H1 (cell line): ENCODE results near the gene EPHA10. TPM values are rescaled to one million over a fixed set of nuclear protein-coding genes. Genes with fewer than 3 reads are reported as not detected.
A peak's percentile ranks its signal among the peaks of the same experiment; 100 is the strongest.

Experiments used
- CTCF ChIA-PET: fragments of 300-600 bp; sonication (Branson Sonifier 250); formaldehyde crosslinking; loops from one replicate; lab custom pipeline; 2021; ENCODE audit not compliant: partially characterized antibody; lab: Charles Lee
- POLR2A ChIA-PET: fragments of 300-600 bp; sonication (Branson Sonifier 250); formaldehyde crosslinking; loops from one replicate; lab custom pipeline; 2021; ENCODE audit warnings: inconsistent platforms; ENCODE audit not compliant: partially characterized antibody; lab: Charles Lee
- DNase-seq, 2 experiments: peaks; one replicate each; pipeline versions ENCODE4 v3.0.0 to v3.0.0-alpha.2; 2010 to 2022; ENCODE audit warnings: low spot score in 2 of 2, low read depth in 1 of 2, mixed read lengths in 1 of 2
- FAIRE-seq: peaks from 2 replicates; lab custom pipeline; 2011; peaks lifted over from hg19 to GRCh38; lab: Jason Lieb, UNC
- H2AFZ ChIP-seq: 2 replicates; pipeline ENCODE4 v1.8.1; 2012; ENCODE audit warnings: low read length, inconsistent platforms
- H2AK5ac ChIP-seq: 2 replicates; pipeline ENCODE4 v1.6.1; 2013; ENCODE audit warnings: low read depth, low read length
- H2BK120ac ChIP-seq: replicated peaks from 2 replicates; pipeline ENCODE3; 2013; ENCODE audit warnings: low read depth, low read length, inconsistent platforms
- H2BK12ac ChIP-seq: 2 replicates; pipeline ENCODE4 v1.6.1; 2013; ENCODE audit warnings: low read depth, low read length
- H2BK15ac ChIP-seq: 2 replicates; pipeline ENCODE4 v1.6.1; 2013; ENCODE audit warnings: low read length
- H2BK20ac ChIP-seq: 2 replicates; pipeline ENCODE4 v1.6.1; 2013; ENCODE audit warnings: low read length
- H2BK5ac ChIP-seq: 2 replicates; pipeline ENCODE4 v1.6.1; 2013; ENCODE audit warnings: low read depth, low read length
- H3K14ac ChIP-seq: 2 replicates; pipeline ENCODE4 v1.6.1; 2013; ENCODE audit warnings: inconsistent platforms; ENCODE audit not compliant: insufficient read length
- H3K18ac ChIP-seq: 2 replicates; pipeline ENCODE4 v1.6.1; 2013; ENCODE audit warnings: low read length; ENCODE audit errors: extremely low read depth
- H3K23ac ChIP-seq: 2 replicates; pipeline ENCODE4 v1.6.1; 2013; ENCODE audit warnings: inconsistent platforms; ENCODE audit not compliant: insufficient read length
- H3K23me2 ChIP-seq: 2 replicates; pipeline ENCODE4 v1.6.1; 2013; ENCODE audit warnings: low read depth, low read length
- H3K27ac ChIP-seq: 2 replicates; pipeline ENCODE4 v1.6.1; 2011; ENCODE audit warnings: low read depth, low read length, inconsistent platforms
- H3K27me3 ChIP-seq, 4 experiments: replicated peaks in 1 of 4; 1 replicate in 1 of 4; 2 replicates in 3 of 4; pipeline versions ENCODE4 v1.6.1 to v1.8.1; 2011 to 2013; ENCODE audit warnings: low read length in 3 of 4, mild to moderate bottlenecking in 3 of 4, inconsistent platforms in 2 of 4, mixed read lengths in 2 of 4, moderate library complexity in 1 of 4; ENCODE audit not compliant: control insufficient read depth in 3 of 4, insufficient read depth in 3 of 4; ENCODE audit errors: extremely low read depth in 1 of 4
- H3K36me3 ChIP-seq, 4 experiments: 2 replicates each; pipeline versions ENCODE4 v1.6.1 to v1.8.1; 2011 to 2013; ENCODE audit warnings: mild to moderate bottlenecking in 4 of 4, low read length in 3 of 4, moderate library complexity in 2 of 4, control low read depth in 1 of 4, inconsistent platforms in 1 of 4; ENCODE audit not compliant: insufficient read depth in 4 of 4, control insufficient read depth in 2 of 4
- H3K4ac ChIP-seq: replicated peaks from 2 replicates; pipeline ENCODE3; 2013; ENCODE audit warnings: low read length, low read depth, mixed read lengths, inconsistent platforms; ENCODE audit not compliant: insufficient read length
- H3K4me1 ChIP-seq, 4 experiments: replicated peaks in 1 of 4; 1 replicate in 1 of 4; 2 replicates in 3 of 4; pipeline versions ENCODE4 v1.6.1 to v1.8.1; 2011 to 2013; ENCODE audit warnings: low read length in 3 of 4, inconsistent platforms in 2 of 4, mixed read lengths in 1 of 4; ENCODE audit not compliant: insufficient read depth in 4 of 4, control insufficient read depth in 3 of 4
- H3K4me2 ChIP-seq, 2 experiments: 2 replicates each; pipeline versions ENCODE4 v1.6.1 to v1.8.1; 2011 to 2013; ENCODE audit warnings: low read depth in 2 of 2, low read length in 2 of 2, control low read depth in 1 of 2, inconsistent platforms in 1 of 2, mild to moderate bottlenecking in 1 of 2; ENCODE audit not compliant: insufficient read depth in 1 of 2
- H3K4me3 ChIP-seq, 4 experiments: fragments of 200-600, 300-600 bp in 1 of 4; sonication (generic), shearing (Covaris generic), sonication (Bioruptor Twin) in 1 of 4; 2 replicates each; pipeline versions ENCODE4 v1.5.1 to v1.8.1; 2011 to 2016; ENCODE audit warnings: low read length in 4 of 4, low read depth in 3 of 4, control low read depth in 2 of 4, inconsistent platforms in 2 of 4, mild to moderate bottlenecking in 2 of 4, mixed read lengths in 1 of 4, moderate library complexity in 1 of 4; ENCODE audit not compliant: insufficient read depth in 2 of 4; ENCODE audit errors: extremely low read depth in 1 of 4
- H3K56ac ChIP-seq: replicated peaks from 2 replicates; pipeline ENCODE3; 2013; ENCODE audit warnings: low read depth, mild to moderate bottlenecking, mixed read lengths, low read length, inconsistent platforms; ENCODE audit not compliant: insufficient read length
- H3K79me1 ChIP-seq: 2 replicates; pipeline ENCODE4 v1.6.1; 2013; ENCODE audit warnings: low read depth, low read length, control low read depth
- H3K79me2 ChIP-seq, 2 experiments: 2 replicates each; pipeline versions ENCODE4 v1.6.1 to v1.8.1; 2012 to 2013; ENCODE audit warnings: low read length in 2 of 2, mild to moderate bottlenecking in 2 of 2, inconsistent platforms in 1 of 2; ENCODE audit not compliant: insufficient read depth in 2 of 2, control insufficient read depth in 1 of 2
- H3K9ac ChIP-seq, 4 experiments: replicated peaks in 1 of 4; 1 replicate in 1 of 4; 2 replicates in 3 of 4; pipeline versions ENCODE4 v1.6.1 to v1.8.1; 2011 to 2013; ENCODE audit warnings: low read depth in 3 of 4, low read length in 3 of 4, control low read depth in 2 of 4, mild to moderate bottlenecking in 2 of 4, moderate library complexity in 2 of 4, inconsistent platforms in 1 of 4; ENCODE audit errors: extremely low read depth in 1 of 4
- H3K9me3 ChIP-seq, 2 experiments: 2 replicates each; pipeline versions ENCODE4 v1.6.1 to v1.8.1; 2012 to 2013; ENCODE audit warnings: mild to moderate bottlenecking in 2 of 2, moderate library complexity in 2 of 2, control low read depth in 1 of 2, inconsistent platforms in 1 of 2, low read depth in 1 of 2, low read length in 1 of 2, mixed read lengths in 1 of 2; ENCODE audit not compliant: insufficient read depth in 2 of 2
- H4K20me1 ChIP-seq, 2 experiments: replicated peaks in 1 of 2; 2 replicates each; pipeline versions ENCODE3 to v1.8.1; 2011 to 2013; ENCODE audit warnings: inconsistent platforms in 2 of 2, low read length in 2 of 2, mild to moderate bottlenecking in 1 of 2; ENCODE audit not compliant: insufficient read depth in 2 of 2, control insufficient read depth in 1 of 2
- H4K5ac ChIP-seq: 2 replicates; pipeline ENCODE4 v1.6.1; 2013; ENCODE audit warnings: low read length, low read depth, mixed read lengths, inconsistent platforms; ENCODE audit not compliant: insufficient read length
- H4K8ac ChIP-seq: 2 replicates; pipeline ENCODE4 v1.8.0; 2013; ENCODE audit warnings: mild to moderate bottlenecking, moderate library complexity, low read length, inconsistent platforms; ENCODE audit not compliant: insufficient read depth; ENCODE audit errors: extremely low read depth
- H4K91ac ChIP-seq: replicated peaks from 2 replicates; pipeline ENCODE3; 2013; ENCODE audit warnings: low read length, mixed read lengths, inconsistent platforms; ENCODE audit not compliant: insufficient read length
- ASH2L ChIP-seq: fragments of 200-600, 300-600 bp; sonication (generic); IDR thresholded peaks from one replicate; pipeline ENCODE4 v1.7.1; 2017; ENCODE audit warnings: low read length
- ATF2 ChIP-seq: IDR thresholded peaks from 2 replicates; pipeline ENCODE4 v1.6.1; 2012; ENCODE audit warnings: low read length, inconsistent platforms
- KDM4A ChIP-seq: IDR thresholded peaks from one replicate; pipeline ENCODE4 v1.7.1; 2012; ENCODE audit warnings: low read depth, mild to moderate bottlenecking, moderate library complexity, low read length, inconsistent platforms; ENCODE audit not compliant: severe bottlenecking
- MAFK ChIP-seq: IDR thresholded peaks from 2 replicates; pipeline ENCODE4 v1.6.1; 2012; ENCODE audit warnings: low read depth, mild to moderate bottlenecking, improper control_type of control experiment, low read length
- MAX ChIP-seq: IDR thresholded peaks from 2 replicates; pipeline ENCODE4 v1.6.1; 2012; ENCODE audit warnings: inconsistent platforms
- NRF1 ChIP-seq: IDR thresholded peaks from 2 replicates; pipeline ENCODE4 v1.6.1; 2011; ENCODE audit warnings: mild to moderate bottlenecking, low read depth, low read length, improper control_type of control experiment
- SIN3A ChIP-seq, 2 experiments: IDR thresholded peaks in 1 of 2; conservative IDR thresholded peaks in 1 of 2; 2 replicates each; pipeline ENCODE4 v1.6.1; 2011 to 2012; ENCODE audit warnings: low read length in 2 of 2, improper control_type of control experiment in 1 of 2, low read depth in 1 of 2, mild to moderate bottlenecking in 1 of 2
- TAF1 ChIP-seq: IDR thresholded peaks from 2 replicates; pipeline ENCODE4 v1.6.1; 2011; ENCODE audit warnings: mild to moderate bottlenecking, low read depth, low read length
- WGBS, 2 experiments: shearing (Covaris generic) in 1 of 2; methylation state at CpG; one replicate each; pipeline versions ENCODE4 v1.1.6 to v1.1.7; 2013 to 2015; ENCODE audit warnings: low lambda C conversion rate in 2 of 2, mixed read lengths in 2 of 2, inconsistent platforms in 1 of 2, low coverage in 1 of 2, missing lambda C conversion rate in 1 of 2; ENCODE audit not compliant: insufficient replicate concordance in 2 of 2, insufficient coverage in 1 of 2, insufficient read length in 1 of 2; ENCODE audit errors: extremely low coverage in 1 of 2, missing lambda C conversion rate in 1 of 2; 5-methylcytosine and 5-hydroxymethylcytosine counted together
- polyA plus RNA-seq, 7 experiments: library from polyadenylated mRNA; depleted of rRNA in 3 of 7; stranded (reverse) in 5 of 7; unstranded in 2 of 7; fragments of >200 nt in 5 of 7; fragments of 200-250 nt in 2 of 7; gene quantifications; 1 replicate in 5 of 7; 2 replicates in 1 of 7; 4 replicates in 1 of 7; pipeline versions ENCODE4 v1.2.1 to v1.2.3, GENCODE V29; 2011 to 2013; ENCODE audit warnings: missing spikeins in 2 of 7, mixed read lengths in 2 of 7
- total RNA-seq: library from RNA; stranded (reverse); fragmentation: NEBNext Ultra II Directional; extraction: Animal tissue kit (Norgen Biotek cat#: 25700); gene quantifications from 2 replicates; pipeline ENCODE4 v1.2.1, GENCODE V29; 2021

Gene EPHA10
- total and polyA plus RNA-seq, 2 of the 8 experiments (the other 6 are each of a cell fraction or from before 2014, with no cell fraction given): 0.54 to 1.0 TPM

- Histone ChIP-seq H3K18ac (no peak overlapping the region), H2BK120ac (no peak overlapping the region), H2AFZ (no peak overlapping the region), H3K23ac (no peak overlapping the region), H3K4me2 (peak overlapping the region; percentile 80), H4K8ac (peak overlapping the region; percentile 83), H4K20me1 (peaks cover 0 to 17% of the 10 kb centered on the region in 2 experiments), H3K4me1 (peaks cover 4 to 14% (median 10%) of the 10 kb centered on the region in 4 experiments; a peak in 6 of 7 replicates), H3K56ac (no peak overlapping the region), H2AK5ac (no peak overlapping the region), H3K4me3 (peak overlapping the region; percentile 81 to 97 (median 92)), H3K9me3 (no peaks in the 10 kb centered on the region), H2BK15ac (no peak overlapping the region), H2BK5ac (no peak overlapping the region), H3K9ac (peak overlapping the region; percentile 13 to 73 (median 43); a peak in 5 of 7 replicates), H2BK12ac (no peak overlapping the region), H4K5ac (no peak overlapping the region), H2BK20ac (no peak overlapping the region), H3K4ac (no peak overlapping the region), H3K14ac (no peak overlapping the region), H3K36me3 (peaks cover 18 to 35% (median 26%) of the 10 kb centered on the region in 4 experiments), H4K91ac (no peak overlapping the region), H3K27ac (no peak overlapping the region), H3K79me1 (peaks cover 8% of the 10 kb centered on the region), H3K23me2 (peaks cover 5% of the 10 kb centered on the region; the same call in 1 of the 2 replicates), H3K79me2 (peaks cover 8 to 15% of the 10 kb centered on the region in 2 experiments), H3K27me3 (no peaks in the 10 kb centered on the region)
- DNase-seq (peak in 1 of 2 experiments; percentile 84), FAIRE-seq (no peak)
- WGBS, 2 experiments: 5% methylated on average over 27 of the region's 54 CpGs; no CpG with 5 or more reads in 1 of the 2 experiments
- ChIA-PET POLR2A (interaction anchor here (0.6 to 3.5 kb wide), 21 partner anchors 8 to 225 kb away, joined by 3 to 26 read pairs (median 6); partner anchors contain the start of genes CDCA8, EPHA10, INPP5B and MANEAL), CTCF (interaction anchor here (1.3 kb wide), 1 partner anchor 114 kb away, joined by 5 read pairs; no protein-coding TSS in a partner anchor)
- TF ChIP-seq ATF2 (no peak), SIN3A (conservative IDR thresholded peaks at IDR 0.05 in 1 of 2, IDR thresholded peaks at IDR 0.05 in 1 of 2; ENCODE audit: low read depth in 1 of 2, low read length in 2 of 2) (0 out of 4 replicates have a peak, but pooled peaks have one; percentile 14 to 18), MAX (peak; percentile 1; the same call in 1 of the 2 replicates), KDM4A (peak; percentile 78), MAFK (no peak), TAF1 (no peak), ASH2L (peak; percentile 62), NRF1 (peak; percentile 24; the same call in 1 of the 2 replicates)
Measured at GRCh38 chr1:37808369-37809319, 43.7 kb upstream of the EPHA10 start.
